A549 (cell line): ENCODE measurements around the gene C1orf185. TPM values are rescaled to one million over a fixed set of nuclear protein-coding genes. Genes with fewer than 3 reads are reported as not detected.

Experiments used
- ATAC-seq, 2 experiments: fragments of 200-7000 bp in 1 of 2; fragments of >200 bp in 1 of 2; cut with Nextera tagmentation in 1 of 2; cut with Tn5 transposase in 1 of 2; 3 replicates each; pipeline versions ENCODE4 v1.8.0 to v1.9.1; 2018 to 2020; ENCODE audit warnings: mild to moderate bottlenecking in 1 of 2, moderate library complexity in 1 of 2
- CTCF ChIA-PET: fragments of 300-600 bp; sonication (Branson Sonifier 250); formaldehyde crosslinking; extraction: SDS; loops from one replicate; lab custom pipeline; 2021; ENCODE audit warnings: antibody characterized with exemption, inconsistent platforms; lab: Yijun Ruan, JAX
- POLR2A ChIA-PET: fragments of 350-600 bp; formaldehyde crosslinking; extraction: SDS; loops from one replicate; lab custom pipeline; 2021; ENCODE audit warnings: antibody characterized with exemption, inconsistent platforms; lab: Yijun Ruan, JAX
- DNase-seq, 2 experiments: peaks; one replicate each; pipeline versions ENCODE4 v3.0.0 to v3.0.0-alpha.2; 2011 to 2016; ENCODE audit warnings: low read depth in 1 of 2, low spot score in 1 of 2
- FAIRE-seq: peaks from 2 replicates; lab custom pipeline; 2011; peaks lifted over from hg19 to GRCh38; lab: Jason Lieb, UNC
- H3K27ac ChIP-seq, 2 experiments: fragments of >200 bp; sonication (Bioruptor Twin); formaldehyde crosslinking; 3 replicates each; pipeline ENCODE4 v1.5.1; 2016 to 2017
- H3K4me1 ChIP-seq: fragments of >200 bp; sonication (Bioruptor Twin); formaldehyde crosslinking; 3 replicates; pipeline ENCODE4 v1.6.1; 2016
- H3K4me2 ChIP-seq: fragments of >200 bp; sonication (Bioruptor Twin); formaldehyde crosslinking; 3 replicates; pipeline ENCODE4 v1.6.1; 2016
- H3K4me3 ChIP-seq: fragments of >200 bp; sonication (Bioruptor Twin); formaldehyde crosslinking; 3 replicates; pipeline ENCODE4 v1.5.1; 2016
- H3K9me3 ChIP-seq: fragments of >200 bp; sonication (Bioruptor Twin); formaldehyde crosslinking; 3 replicates; pipeline ENCODE4 v1.6.1; 2016
- BCL3 ChIP-seq: fragments of >200 bp; sonication (Bioruptor Twin); formaldehyde crosslinking; IDR thresholded peaks from 3 replicates; pipeline ENCODE4 v1.6.1; 2016
- CHD2 ChIP-seq: fragments of 150-350 bp; IDR thresholded peaks from 2 replicates; pipeline ENCODE4 v1.6.1; 2014; ENCODE audit warnings: low read length; ENCODE audit not compliant: partially characterized antibody
- CHD4 ChIP-seq: fragments of 200-600 bp; sonication (generic); IDR thresholded peaks from 2 replicates; pipeline ENCODE4 v1.6.1; 2016; ENCODE audit warnings: antibody characterized with exemption, mild to moderate bottlenecking, borderline replicate concordance
- EHMT2 ChIP-seq: fragments of 200-600 bp; sonication (generic); IDR thresholded peaks from 2 replicates; pipeline ENCODE4 v1.6.1; 2016; ENCODE audit warnings: antibody characterized with exemption, low read depth, mild to moderate bottlenecking, moderate library complexity
- FOSB ChIP-seq: fragments of 250-450 bp; sonication (Bioruptor Pico); IDR thresholded peaks from 2 replicates; pipeline ENCODE4 v1.5.0; 2020; ENCODE audit warnings: mild to moderate bottlenecking, moderate library complexity
- HDAC2 ChIP-seq: fragments of 200-600 bp; sonication (generic); IDR thresholded peaks from 2 replicates; pipeline ENCODE4 v1.6.1; 2016
- HEYL ChIP-seq: fragments of 250-450 bp; sonication (Bioruptor Pico); IDR thresholded peaks from 2 replicates; pipeline ENCODE4 v1.8.0; 2021; ENCODE audit warnings: mild to moderate bottlenecking, moderate library complexity
- HMGXB4 ChIP-seq: fragments of 250-450 bp; sonication (Bioruptor Pico); IDR thresholded peaks from 2 replicates; pipeline ENCODE4 v1.5.0; 2021; ENCODE audit warnings: mild to moderate bottlenecking, moderate library complexity, borderline replicate concordance
- HOXA7 ChIP-seq: fragments of 250-450 bp; sonication (Bioruptor Pico); IDR thresholded peaks from 2 replicates; pipeline ENCODE4 v1.5.0; 2020; ENCODE audit warnings: mild to moderate bottlenecking, moderate library complexity
- KDM1A ChIP-seq: fragments of 200-600 bp; sonication (generic); IDR thresholded peaks from 2 replicates; pipeline ENCODE4 v1.6.1; 2016; ENCODE audit warnings: low read depth, mild to moderate bottlenecking
- KDM5A ChIP-seq: fragments of 200-600 bp; sonication (generic); IDR thresholded peaks from 2 replicates; pipeline ENCODE4 v1.6.1; 2016; ENCODE audit warnings: antibody characterized with exemption, mild to moderate bottlenecking
- MAFK ChIP-seq: fragments of 450-650 bp; IDR thresholded peaks from 2 replicates; pipeline ENCODE4 v1.6.1; 2014; ENCODE audit not compliant: partially characterized antibody
- RAD21 ChIP-seq, 2 experiments: fragments of >200 bp in 1 of 2; sonication (Bioruptor Twin) in 1 of 2; formaldehyde crosslinking in 1 of 2; IDR thresholded peaks in 1 of 2; conservative IDR thresholded peaks in 1 of 2; 2 replicates in 1 of 2; 3 replicates in 1 of 2; pipeline ENCODE4 v1.6.1; 2012 to 2018; ENCODE audit warnings: inconsistent platforms in 1 of 2
- RARB ChIP-seq: fragments of 250-450 bp; sonication (Bioruptor Pico); IDR thresholded peaks from 2 replicates; pipeline ENCODE4 v1.8.0; 2021; ENCODE audit warnings: mild to moderate bottlenecking, moderate library complexity
- RNF2 ChIP-seq: fragments of 200-600 bp; sonication (generic); IDR thresholded peaks from 2 replicates; pipeline ENCODE4 v1.6.1; 2016; ENCODE audit warnings: low read depth, mild to moderate bottlenecking, antibody characterized with exemption, moderate library complexity, borderline replicate concordance
- SMC3 ChIP-seq: fragments of >200 bp; sonication (Bioruptor Twin); formaldehyde crosslinking; IDR thresholded peaks from 3 replicates; pipeline ENCODE4 v1.6.1; 2018; ENCODE audit warnings: inconsistent platforms
- SREBF2 ChIP-seq: fragments of 450-650 bp; IDR thresholded peaks from 2 replicates; pipeline ENCODE4 v1.6.1; 2014; ENCODE audit warnings: mild to moderate bottlenecking, moderate library complexity
- ZFP36 ChIP-seq: fragments of 450-650 bp; IDR thresholded peaks from 2 replicates; pipeline ENCODE4 v1.6.1; 2014; ENCODE audit warnings: borderline replicate concordance; ENCODE audit not compliant: partially characterized antibody
- WGBS: methylation state at CpG from one replicate; pipeline ENCODE4 v1.1.6; 2017; ENCODE audit errors: missing lambda C conversion rate; 5-methylcytosine and 5-hydroxymethylcytosine counted together
- polyA minus RNA-seq: library from RNA; depleted of rRNA, polyadenylated mRNA; stranded (reverse); fragments of >200 nt; gene quantifications from 2 replicates; pipeline ENCODE4 v1.2.3, GENCODE V29; 2011; rRNA and poly(A)+ RNA removed
- polyA plus RNA-seq, 4 experiments: library from polyadenylated mRNA; depleted of rRNA in 3 of 4; stranded (reverse); fragments of >200 nt; fragmentation: RNase III in 1 of 4; extraction: RNeasy Plus Mini Kit Qiagen cat#74134 plus additional on column Dnase treatment in 1 of 4; gene quantifications; 2 replicates in 3 of 4; 3 replicates in 1 of 4; pipeline ENCODE4 v1.2.3, GENCODE V29; 2011 to 2017
- TF ChIP-seq, protein P1 (sequence below): IDR thresholded peaks from 2 replicates; pipeline ENCODE4 v1.6.1; 2012; ENCODE audit warnings: low read depth, borderline replicate concordance

C1orf185 gene
- polyA plus RNA-seq (2011; rRNA removed): not detected in 2 replicates
- not detected in 2 replicates for polyA plus RNA-seq (2012; cell fraction: cytosol; rRNA removed)
- not detected in 2 replicates for polyA plus RNA-seq (2012; cell fraction: nucleus; rRNA removed)
- not detected in 3 replicates for polyA plus RNA-seq (2017; fragmentation: RNase III; extraction: RNeasy Plus Mini Kit Qiagen cat#74134 plus additional on column Dnase treatment)
- not detected in 2 replicates for polyA minus RNA-seq

DNA sequence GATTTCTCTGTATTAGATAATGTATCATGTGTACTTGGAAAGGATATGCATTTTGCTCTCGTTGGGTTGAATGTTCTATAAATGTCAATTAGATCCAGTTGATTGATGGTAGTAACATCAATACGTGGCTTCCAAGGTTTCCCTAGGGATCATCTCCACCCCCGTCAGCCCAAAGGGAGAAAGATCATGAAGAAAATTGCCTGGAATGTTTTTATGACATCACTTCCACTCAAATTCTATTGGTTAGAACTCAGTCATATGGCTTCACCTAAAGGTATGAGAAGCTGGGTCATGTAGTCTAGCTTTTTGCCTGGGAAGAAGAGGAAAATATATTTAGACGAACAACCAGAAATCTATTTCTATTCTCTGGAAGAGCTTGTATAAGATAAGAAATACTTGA lies at the start of gene C1orf185:
TSS of gene C1orf185 (plus strand) at position 253 of the 400 bp plus-strand sequence. CDS start at position 259, 6 bp downstream.
- 56% methylated on average over 4 of the region's 4 CpGs for WGBS
- Histone ChIP-seq H3K4me3 (no peak within 1 kb of the TSS), H3K4me2 (no peak within 1 kb of the TSS), H3K9me3 (no peaks in the 10 kb centered on the region), H3K4me1 (no peaks in the 10 kb centered on the region), H3K27ac (no peak within 1 kb of the TSS)
- ATAC-seq: no peak
- TF ChIP-seq CHD4: no peak
- no peak for TF ChIP-seq RNF2
- TF ChIP-seq KDM5A: no peak
- no peak for TF ChIP-seq KDM1A
- TF ChIP-seq HEYL (CRISPR knock-in tag): no peak
- TF ChIP-seq FOSB (CRISPR knock-in tag): no peak
- no peak for TF ChIP-seq ZFP36
- no peak for TF ChIP-seq HMGXB4 (CRISPR knock-in tag)
- no peak for TF ChIP-seq RARB (CRISPR knock-in tag)
- no peak for TF ChIP-seq MAFK
- TF ChIP-seq SMC3: no peak
- no peak for TF ChIP-seq BCL3
- TF ChIP-seq, protein P1, sequence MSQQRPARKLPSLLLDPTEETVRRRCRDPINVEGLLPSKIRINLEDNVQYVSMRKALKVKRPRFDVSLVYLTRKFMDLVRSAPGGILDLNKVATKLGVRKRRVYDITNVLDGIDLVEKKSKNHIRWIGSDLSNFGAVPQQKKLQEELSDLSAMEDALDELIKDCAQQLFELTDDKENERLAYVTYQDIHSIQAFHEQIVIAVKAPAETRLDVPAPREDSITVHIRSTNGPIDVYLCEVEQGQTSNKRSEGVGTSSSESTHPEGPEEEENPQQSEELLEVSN: no peak
- TF ChIP-seq HDAC2: no peak
- no peak for TF ChIP-seq EHMT2
- no peak for TF ChIP-seq CHD2
- no peak for TF ChIP-seq HOXA7 (CRISPR knock-in tag)
- no peak for DNase-seq
- FAIRE-seq: no peak
- POLR2A ChIA-PET: no interaction called here
- CTCF ChIA-PET: no interaction called here

GRCh38 chr1:51058858-51059257 lies 43.2 kb upstream of the C1orf185 start:
- WGBS: 31% methylated on average over 3 of the region's 5 CpGs
- ChIA-PET POLR2A (no interaction called here), CTCF (no interaction called here)
- Histone ChIP-seq H3K4me2 (no peak overlapping the region), H3K4me3 (no peak overlapping the region), H3K9me3 (0 out of 3 replicates have a peak, but pooled peaks cover 4% of the 10 kb centered on the region), H3K27ac (no peak overlapping the region)
- DNase-seq (peak in 1 of 2 experiments; percentile 27), FAIRE-seq (no peak)
- no peak for TF ChIP-seq SREBF2
- peak in 1 of 2 experiments; percentile 54; a peak in 2 of 5 replicates for TF ChIP-seq RAD21 (conservative IDR thresholded peaks at IDR 0.05 in 1 of 2, IDR thresholded peaks at IDR 0.05 in 1 of 2)
- TF ChIP-seq, all 56 proteins: peak for 1
- peaks cover 15% of the 10 kb centered on the region; the same call in 2 of the 3 replicates for H3K4me1 ChIP-seq
- peak in 1 of 2 experiments; percentile 76; a peak in 3 of 6 replicates for ATAC-seq
